Measurements from ENCODE around the gene SENP3. TPM values are rescaled to one million over a fixed set of nuclear protein-coding genes. Genes with fewer than 3 reads are reported as not detected.

Gene SENP3
- total RNA-seq, 1 experiment from 2014 or later = 52.0 TPM

GRCh38 chr17:7559320-7560171, 2.2 kb upstream of the SENP3 start:
- Mint-ChIP-seq H3K36me3 (ENCODE audit: insufficient read depth, unreplicated experiment) (peaks cover 63% of the 10 kb centered on the region), H3K27me3 (ENCODE audit: unreplicated experiment) (no peaks in the 10 kb centered on the region), H3K4me3 (ENCODE audit: low read depth, unreplicated experiment) (peak overlapping the region; percentile 90), H3K4me1 (ENCODE audit: low read depth, unreplicated experiment) (peaks cover 48% of the 10 kb centered on the region), H3K27ac (ENCODE audit: unreplicated experiment) (peak overlapping the region; percentile 87), H3K9me3 (ENCODE audit: low read depth, unreplicated experiment) (no peaks in the 10 kb centered on the region)
- TF ChIP-seq, protein P1, sequence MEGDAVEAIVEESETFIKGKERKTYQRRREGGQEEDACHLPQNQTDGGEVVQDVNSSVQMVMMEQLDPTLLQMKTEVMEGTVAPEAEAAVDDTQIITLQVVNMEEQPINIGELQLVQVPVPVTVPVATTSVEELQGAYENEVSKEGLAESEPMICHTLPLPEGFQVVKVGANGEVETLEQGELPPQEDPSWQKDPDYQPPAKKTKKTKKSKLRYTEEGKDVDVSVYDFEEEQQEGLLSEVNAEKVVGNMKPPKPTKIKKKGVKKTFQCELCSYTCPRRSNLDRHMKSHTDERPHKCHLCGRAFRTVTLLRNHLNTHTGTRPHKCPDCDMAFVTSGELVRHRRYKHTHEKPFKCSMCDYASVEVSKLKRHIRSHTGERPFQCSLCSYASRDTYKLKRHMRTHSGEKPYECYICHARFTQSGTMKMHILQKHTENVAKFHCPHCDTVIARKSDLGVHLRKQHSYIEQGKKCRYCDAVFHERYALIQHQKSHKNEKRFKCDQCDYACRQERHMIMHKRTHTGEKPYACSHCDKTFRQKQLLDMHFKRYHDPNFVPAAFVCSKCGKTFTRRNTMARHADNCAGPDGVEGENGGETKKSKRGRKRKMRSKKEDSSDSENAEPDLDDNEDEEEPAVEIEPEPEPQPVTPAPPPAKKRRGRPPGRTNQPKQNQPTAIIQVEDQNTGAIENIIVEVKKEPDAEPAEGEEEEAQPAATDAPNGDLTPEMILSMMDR (IDR thresholded peaks at IDR 0.05; ENCODE audit: unreplicated experiment) = no peak
- no TSS peak for BruUV-seq (replicated peaks)
- intact Hi-C loops (cut with micrococcal nuclease; ENCODE audit: unreplicated experiment) = loop anchor here (5.0 kb wide), 2 partner anchors 122 to 202 kb away; partner anchors contain the start of genes FGF11, TMEM102 and TMEM95
- no peak for DNase-seq
- CTCF ChIA-PET = interaction anchor here (0.6 to 2.6 kb wide), 8 partner anchors 38 to 278 kb away, joined by 3 to 33 read pairs (median 5); partner anchors contain the start of genes SLC2A4, TMEM102, TMEM256 and WRAP53

DNA sequence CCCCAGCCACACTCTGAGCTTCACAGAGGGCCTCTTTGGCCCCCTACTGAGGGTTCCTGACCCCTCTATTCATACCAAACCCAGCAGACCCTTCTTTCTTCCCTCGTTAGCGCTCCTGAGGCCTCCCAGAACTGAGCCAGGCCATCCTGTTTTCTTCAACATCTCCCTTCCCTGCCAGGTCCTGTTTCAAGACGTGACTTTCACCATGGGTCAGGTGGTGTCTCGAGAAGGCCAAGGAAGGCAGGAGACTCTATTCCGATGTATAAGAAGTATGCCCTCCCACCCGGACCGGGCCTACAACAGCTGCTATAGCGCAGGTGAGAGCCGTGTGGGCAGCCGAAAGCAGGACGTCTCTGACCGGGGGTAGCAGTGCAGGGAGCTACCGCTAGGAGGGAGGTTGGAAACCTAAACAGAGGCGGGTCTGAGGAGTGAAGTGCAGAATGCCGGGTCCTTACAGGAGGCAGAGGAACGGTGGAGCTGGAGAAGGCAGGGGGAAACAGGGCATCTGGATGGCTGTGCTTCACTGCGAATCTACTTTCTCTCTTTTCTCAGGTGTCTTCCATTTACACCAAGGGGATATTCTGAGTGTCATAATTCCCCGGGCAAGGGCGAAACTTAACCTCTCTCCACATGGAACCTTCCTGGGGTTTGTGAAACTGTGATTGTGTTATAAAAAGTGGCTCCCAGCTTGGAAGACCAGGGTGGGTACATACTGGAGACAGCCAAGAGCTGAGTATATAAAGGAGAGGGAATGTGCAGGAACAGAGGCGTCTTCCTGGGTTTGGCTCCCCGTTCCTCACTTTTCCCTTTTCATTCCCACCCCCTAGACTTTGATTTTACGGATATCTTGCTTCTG, 1.3 kb upstream of the SENP3 start:
- peaks cover 65% of the 10 kb centered on the region for H3K36me3 Mint-ChIP-seq (ENCODE audit: insufficient read depth, unreplicated experiment)
- H3K4me3 Mint-ChIP-seq (ENCODE audit: low read depth, unreplicated experiment) = peak overlapping the region; percentile 90
- CTCF ChIA-PET = interaction anchor here (0.6 to 2.6 kb wide), 13 partner anchors 14 to 1293 kb away, joined by 3 to 33 read pairs (median 3); partner anchors contain the start of genes DNAH2, SLC2A4, TMEM102 and TMEM256
- H3K4me1 Mint-ChIP-seq (ENCODE audit: low read depth, unreplicated experiment) = peaks cover 44% of the 10 kb centered on the region
- BruUV-seq (replicated peaks) = no TSS peak
- peak; percentile 76 for DNase-seq
- peak overlapping the region; percentile 64 for H3K27ac Mint-ChIP-seq (ENCODE audit: unreplicated experiment)
- H3K9me3 Mint-ChIP-seq (ENCODE audit: low read depth, unreplicated experiment) = no peaks in the 10 kb centered on the region
- H3K27me3 Mint-ChIP-seq (ENCODE audit: unreplicated experiment) = no peaks in the 10 kb centered on the region
- TF ChIP-seq, protein P1 (IDR thresholded peaks at IDR 0.05; ENCODE audit: unreplicated experiment) = peak; percentile 53
- intact Hi-C loops (cut with micrococcal nuclease; ENCODE audit: unreplicated experiment) = loop anchor here (1.0 to 5.0 kb wide), 3 partner anchors 46 to 203 kb away; partner anchors contain the start of genes FGF11, TMEM102 and TMEM95

DNA sequence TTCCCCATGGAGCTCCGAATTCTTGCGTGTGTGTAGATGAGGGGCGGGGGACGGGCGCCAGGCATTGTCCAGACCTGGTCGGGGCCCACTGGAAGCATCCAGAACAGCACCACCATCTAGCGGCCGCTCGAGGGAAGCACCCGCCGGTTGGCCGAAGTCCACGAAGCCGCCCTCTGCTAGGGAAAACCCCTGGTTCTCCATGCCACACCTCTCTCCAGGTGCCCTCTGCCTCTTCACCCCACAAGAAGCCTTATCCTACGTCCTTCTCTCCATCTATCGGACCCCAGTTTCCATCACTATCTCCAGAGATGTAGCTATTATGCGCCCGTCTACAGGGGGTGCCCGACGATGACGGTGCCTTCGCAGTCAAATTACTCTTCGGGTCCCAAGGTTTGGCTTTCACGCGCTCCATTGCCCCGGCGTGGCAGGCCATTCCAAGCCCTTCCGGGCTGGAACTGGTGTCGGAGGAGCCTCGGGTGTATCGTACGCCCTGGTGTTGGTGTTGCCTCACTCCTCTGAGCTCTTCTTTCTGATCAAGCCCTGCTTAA, 617 bp upstream of the SENP3 start:
- Mint-ChIP-seq H3K36me3 (ENCODE audit: insufficient read depth, unreplicated experiment) (peaks cover 72% of the 10 kb centered on the region), H3K4me3 (ENCODE audit: low read depth, unreplicated experiment) (peak overlapping the region; percentile 90), H3K27ac (ENCODE audit: unreplicated experiment) (peak overlapping the region; percentile 64), H3K4me1 (ENCODE audit: low read depth, unreplicated experiment) (peaks cover 40% of the 10 kb centered on the region), H3K27me3 (ENCODE audit: unreplicated experiment) (no peaks in the 10 kb centered on the region), H3K9me3 (ENCODE audit: low read depth, unreplicated experiment) (no peaks in the 10 kb centered on the region)
- intact Hi-C loops (cut with micrococcal nuclease; ENCODE audit: unreplicated experiment) = loop anchor here (1.0 to 5.0 kb wide), 3 partner anchors 47 to 204 kb away; partner anchors contain the start of genes FGF11, TMEM102 and TMEM95
- CTCF ChIA-PET = interaction anchor here (0.6 to 2.6 kb wide), 12 partner anchors 13 to 1292 kb away, joined by 3 to 33 read pairs (median 3); partner anchors contain the start of genes DNAH2, SLC2A4, TMEM102 and TMEM256
- TF ChIP-seq, protein P1 (IDR thresholded peaks at IDR 0.05; ENCODE audit: unreplicated experiment) = peak; percentile 43
- DNase-seq = peak; percentile 90
- BruUV-seq (replicated peaks) = TSS peak; percentile 82
